ENCODE results near the gene PAK4.

The PAK4 gene

GRCh38 chr19:39174142-39174541, 48.6 kb downstream of the PAK4 start:
- Histone ChIP-seq H3K36me3 (ENCODE audit: low read length) (no peaks in the 10 kb centered on the region), H3K27me3 (ENCODE audit: low read length) (no peaks in the 10 kb centered on the region), H3K9me2 (replicated peaks; ENCODE audit: insufficient read depth, low read length) (no peaks in the 10 kb centered on the region), H3K27ac (ENCODE audit: low read depth, low read length) (no peak overlapping the region), H4K20me1 (ENCODE audit: low read depth, low read length) (no peaks in the 10 kb centered on the region), H3K9ac (ENCODE audit: low read length) (no peak overlapping the region), H3K9me3 (ENCODE audit: insufficient read depth, low read length) (no peaks in the 10 kb centered on the region), H3K4me2 (ENCODE audit: low read depth, low read length, poor library complexity, severe bottlenecking) (no peak overlapping the region), H3K79me2 (ENCODE audit: insufficient read depth, low read length) (no peaks in the 10 kb centered on the region), H3K4me3 (ENCODE audit: insufficient read depth, low read length, poor library complexity, severe bottlenecking) (no peak overlapping the region), H3F3A (ENCODE audit: insufficient read depth) (no peaks in the 10 kb centered on the region), H2AFZ (ENCODE audit: low read depth, low read length, severe bottlenecking) (no peak overlapping the region)
- TF ChIP-seq, protein P1, sequence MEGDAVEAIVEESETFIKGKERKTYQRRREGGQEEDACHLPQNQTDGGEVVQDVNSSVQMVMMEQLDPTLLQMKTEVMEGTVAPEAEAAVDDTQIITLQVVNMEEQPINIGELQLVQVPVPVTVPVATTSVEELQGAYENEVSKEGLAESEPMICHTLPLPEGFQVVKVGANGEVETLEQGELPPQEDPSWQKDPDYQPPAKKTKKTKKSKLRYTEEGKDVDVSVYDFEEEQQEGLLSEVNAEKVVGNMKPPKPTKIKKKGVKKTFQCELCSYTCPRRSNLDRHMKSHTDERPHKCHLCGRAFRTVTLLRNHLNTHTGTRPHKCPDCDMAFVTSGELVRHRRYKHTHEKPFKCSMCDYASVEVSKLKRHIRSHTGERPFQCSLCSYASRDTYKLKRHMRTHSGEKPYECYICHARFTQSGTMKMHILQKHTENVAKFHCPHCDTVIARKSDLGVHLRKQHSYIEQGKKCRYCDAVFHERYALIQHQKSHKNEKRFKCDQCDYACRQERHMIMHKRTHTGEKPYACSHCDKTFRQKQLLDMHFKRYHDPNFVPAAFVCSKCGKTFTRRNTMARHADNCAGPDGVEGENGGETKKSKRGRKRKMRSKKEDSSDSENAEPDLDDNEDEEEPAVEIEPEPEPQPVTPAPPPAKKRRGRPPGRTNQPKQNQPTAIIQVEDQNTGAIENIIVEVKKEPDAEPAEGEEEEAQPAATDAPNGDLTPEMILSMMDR (IDR thresholded peaks at IDR 0.05; ENCODE audit: insufficient read depth, low read length, poor library complexity, severe bottlenecking) = no peak
- TF ChIP-seq EZH2phosphoT487 (conservative IDR thresholded peaks at IDR 0.05; ENCODE audit: low read length) = no peak

DNA sequence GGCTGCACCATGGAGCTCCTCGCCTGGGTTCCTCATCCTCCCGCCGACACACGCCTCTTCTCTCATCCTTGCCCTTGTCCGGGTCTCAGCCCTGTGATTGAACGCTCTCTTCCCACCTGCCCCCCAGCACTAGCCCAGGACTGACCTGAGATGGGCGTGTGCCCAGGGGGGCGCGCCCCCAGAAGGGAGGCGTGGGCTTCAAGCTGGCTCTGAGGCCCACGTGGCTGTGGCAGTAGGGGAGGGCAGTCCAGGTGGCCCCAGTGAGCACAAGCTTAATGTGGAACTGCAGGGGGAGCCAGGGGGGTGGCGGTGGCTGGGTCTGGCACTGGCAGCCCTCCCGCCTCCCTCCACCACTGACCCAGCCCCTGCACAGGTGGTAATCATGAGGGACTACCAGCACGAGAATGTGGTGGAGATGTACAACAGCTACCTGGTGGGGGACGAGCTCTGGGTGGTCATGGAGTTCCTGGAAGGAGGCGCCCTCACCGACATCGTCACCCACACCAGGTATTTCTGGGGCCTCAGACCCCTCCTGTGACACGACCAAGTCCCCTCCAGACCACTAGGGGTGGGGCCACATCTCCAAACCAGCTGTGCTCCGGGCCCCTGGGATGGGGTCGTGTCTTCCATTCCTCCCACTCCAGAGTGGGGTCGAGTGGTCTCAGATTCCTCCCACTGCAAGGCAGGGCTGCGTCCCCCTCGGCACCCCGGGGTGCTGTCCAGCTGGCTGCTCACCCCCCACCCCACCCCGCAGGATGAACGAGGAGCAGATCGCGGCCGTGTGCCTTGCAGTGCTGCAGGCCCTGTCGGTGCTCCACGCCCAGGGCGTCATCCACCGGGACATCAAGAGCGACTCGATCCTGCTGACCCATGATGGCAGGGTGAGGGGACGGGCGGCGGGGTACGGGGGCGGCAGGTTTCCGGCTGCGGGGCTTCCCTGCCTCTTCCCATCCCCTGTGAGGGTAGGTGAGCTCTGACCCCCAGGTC, 49.3 kb downstream of the PAK4 start:
- no peak overlapping the region for H3K27ac ChIP-seq (ENCODE audit: low read depth, low read length)
- no peaks in the 10 kb centered on the region for H3K36me3 ChIP-seq (ENCODE audit: low read length)
- no peak for TF ChIP-seq EZH2phosphoT487 (conservative IDR thresholded peaks at IDR 0.05; ENCODE audit: low read length)
- TF ChIP-seq, protein P1 (IDR thresholded peaks at IDR 0.05; ENCODE audit: insufficient read depth, low read length, poor library complexity, severe bottlenecking) = no peak
- H3K4me3 ChIP-seq (ENCODE audit: insufficient read depth, low read length, poor library complexity, severe bottlenecking) = no peak overlapping the region
- H3K4me2 ChIP-seq (ENCODE audit: low read depth, low read length, poor library complexity, severe bottlenecking) = no peak overlapping the region
- no peaks in the 10 kb centered on the region for H3F3A ChIP-seq (ENCODE audit: insufficient read depth)
- no peak overlapping the region for H2AFZ ChIP-seq (ENCODE audit: low read depth, low read length, severe bottlenecking)
- H3K9ac ChIP-seq (ENCODE audit: low read length) = no peak overlapping the region
- H3K9me3 ChIP-seq (ENCODE audit: insufficient read depth, low read length) = no peaks in the 10 kb centered on the region
- H3K27me3 ChIP-seq (ENCODE audit: low read length) = no peaks in the 10 kb centered on the region
- H4K20me1 ChIP-seq (ENCODE audit: low read depth, low read length) = no peaks in the 10 kb centered on the region
- H3K9me2 ChIP-seq (replicated peaks; ENCODE audit: insufficient read depth, low read length) = no peaks in the 10 kb centered on the region
- H3K79me2 ChIP-seq (ENCODE audit: insufficient read depth, low read length) = no peaks in the 10 kb centered on the region

DNA sequence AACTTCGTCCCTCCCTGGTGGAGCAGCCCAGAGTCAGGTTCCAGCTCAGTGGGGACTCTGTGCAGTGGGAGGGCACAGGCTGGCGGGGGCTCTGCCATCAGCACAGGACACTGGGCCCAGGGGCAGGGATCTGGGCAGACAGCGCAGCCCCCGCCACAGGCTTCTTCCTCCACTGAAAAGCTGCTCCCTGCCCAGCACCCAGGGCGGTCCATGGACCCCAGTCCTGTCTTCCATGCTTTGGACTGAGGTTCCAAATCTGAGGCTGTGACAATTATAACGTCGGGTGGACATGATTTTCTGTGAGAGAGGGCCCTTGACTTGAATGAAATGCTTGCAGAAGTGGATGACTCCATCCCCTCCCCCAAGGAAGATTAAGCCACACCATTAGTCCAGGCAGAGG, 50.0 kb downstream of the PAK4 start:
- H3K4me3 ChIP-seq (ENCODE audit: insufficient read depth, low read length, poor library complexity, severe bottlenecking) = no peak overlapping the region
- H3K36me3 ChIP-seq (ENCODE audit: low read length) = no peaks in the 10 kb centered on the region
- H3K79me2 ChIP-seq (ENCODE audit: insufficient read depth, low read length) = no peaks in the 10 kb centered on the region
- no peaks in the 10 kb centered on the region for H3F3A ChIP-seq (ENCODE audit: insufficient read depth)
- TF ChIP-seq, protein P1 (IDR thresholded peaks at IDR 0.05; ENCODE audit: insufficient read depth, low read length, poor library complexity, severe bottlenecking) = no peak
- no peak overlapping the region for H2AFZ ChIP-seq (ENCODE audit: low read depth, low read length, severe bottlenecking)
- no peaks in the 10 kb centered on the region for H3K27me3 ChIP-seq (ENCODE audit: low read length)
- H3K27ac ChIP-seq (ENCODE audit: low read depth, low read length) = no peak overlapping the region
- no peaks in the 10 kb centered on the region for H3K9me3 ChIP-seq (ENCODE audit: insufficient read depth, low read length)
- H4K20me1 ChIP-seq (ENCODE audit: low read depth, low read length) = no peaks in the 10 kb centered on the region
- no peak overlapping the region for H3K9ac ChIP-seq (ENCODE audit: low read length)
- no peak overlapping the region for H3K4me2 ChIP-seq (ENCODE audit: low read depth, low read length, poor library complexity, severe bottlenecking)
- no peaks in the 10 kb centered on the region for H3K9me2 ChIP-seq (replicated peaks; ENCODE audit: insufficient read depth, low read length)

Data from SU-DHL-6 (cell line).